ENCODE data around the gene APOA5.
"Not testable (repeated sequence)": the region's sequence is repeated elsewhere in the genome, so short reads cannot be mapped to it uniquely, and the experiment has no call there.

Gene APOA5

DNA sequence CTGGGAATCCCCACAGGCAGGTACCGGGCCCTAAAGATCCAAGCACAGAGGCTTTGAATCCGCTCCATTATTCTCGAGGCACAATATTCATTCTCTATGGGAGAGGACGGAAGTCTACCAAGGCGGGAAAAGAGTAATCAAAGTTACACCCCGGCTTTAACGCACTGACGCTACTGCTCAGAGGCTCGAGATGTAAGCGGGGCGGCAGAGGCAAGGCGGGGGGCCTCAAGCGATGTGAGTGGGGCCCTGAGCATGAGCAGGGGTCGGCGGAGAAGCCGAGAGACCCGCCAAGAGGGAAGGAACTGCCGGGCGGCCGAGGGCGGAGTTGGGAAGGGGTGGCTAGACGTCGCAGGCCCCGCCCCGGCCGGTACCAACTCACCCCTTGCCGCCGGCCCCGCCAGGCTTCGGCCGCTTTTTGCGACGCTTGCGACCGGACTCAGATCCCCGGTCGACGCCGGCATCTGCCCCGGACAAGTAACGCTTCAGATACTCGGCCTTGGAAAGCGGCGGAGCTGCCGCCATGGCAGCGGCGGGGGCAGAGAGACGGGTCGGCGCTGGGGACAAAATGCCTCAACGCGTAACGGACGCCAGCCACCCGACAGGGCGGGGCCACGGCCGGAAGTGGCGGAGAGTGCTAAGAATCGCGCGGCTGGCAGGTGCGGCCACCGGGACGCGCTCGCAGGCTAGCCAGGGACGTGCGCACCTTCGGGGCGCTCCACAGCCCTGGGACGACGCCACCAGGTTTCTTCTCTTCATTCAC, 19.1 kb downstream of the APOA5 start, which contains the start of gene BUD13:
Gene BUD13, minus strand, starts transcription at position 545 of the 760 bp plus-strand sequence. Its CDS starts 23 bp downstream, at position 522.
- TF ChIP-seq, protein P1, sequence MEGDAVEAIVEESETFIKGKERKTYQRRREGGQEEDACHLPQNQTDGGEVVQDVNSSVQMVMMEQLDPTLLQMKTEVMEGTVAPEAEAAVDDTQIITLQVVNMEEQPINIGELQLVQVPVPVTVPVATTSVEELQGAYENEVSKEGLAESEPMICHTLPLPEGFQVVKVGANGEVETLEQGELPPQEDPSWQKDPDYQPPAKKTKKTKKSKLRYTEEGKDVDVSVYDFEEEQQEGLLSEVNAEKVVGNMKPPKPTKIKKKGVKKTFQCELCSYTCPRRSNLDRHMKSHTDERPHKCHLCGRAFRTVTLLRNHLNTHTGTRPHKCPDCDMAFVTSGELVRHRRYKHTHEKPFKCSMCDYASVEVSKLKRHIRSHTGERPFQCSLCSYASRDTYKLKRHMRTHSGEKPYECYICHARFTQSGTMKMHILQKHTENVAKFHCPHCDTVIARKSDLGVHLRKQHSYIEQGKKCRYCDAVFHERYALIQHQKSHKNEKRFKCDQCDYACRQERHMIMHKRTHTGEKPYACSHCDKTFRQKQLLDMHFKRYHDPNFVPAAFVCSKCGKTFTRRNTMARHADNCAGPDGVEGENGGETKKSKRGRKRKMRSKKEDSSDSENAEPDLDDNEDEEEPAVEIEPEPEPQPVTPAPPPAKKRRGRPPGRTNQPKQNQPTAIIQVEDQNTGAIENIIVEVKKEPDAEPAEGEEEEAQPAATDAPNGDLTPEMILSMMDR (IDR thresholded peaks at IDR 0.05; ENCODE audit: low read depth, low read length) = no peak
- H3K4me1 ChIP-seq = no peaks in the 10 kb centered on the region
- H3K9me3 ChIP-seq = no peaks in the 10 kb centered on the region
- no peaks in the 10 kb centered on the region for H3K27me3 ChIP-seq
- H3K36me3 ChIP-seq = peaks cover 9% of the 10 kb centered on the region
- DNase-seq = peak; percentile 94
- peak within 1 kb of the TSS; percentile 80 for H3K4me3 ChIP-seq (ENCODE audit: low read depth, low read length)

GRCh38 chr11:116771935-116772334, 19.7 kb downstream of the APOA5 start:
- H3K9me3 ChIP-seq = no peaks in the 10 kb centered on the region
- H3K27me3 ChIP-seq = no peaks in the 10 kb centered on the region
- H3K4me1 ChIP-seq = no peaks in the 10 kb centered on the region
- H3K36me3 ChIP-seq = peaks cover 9% of the 10 kb centered on the region
- DNase-seq = no peak
- TF ChIP-seq, protein P1 (IDR thresholded peaks at IDR 0.05; ENCODE audit: low read depth, low read length) = no peak
- peak overlapping the region; percentile 80 for H3K4me3 ChIP-seq (ENCODE audit: low read depth, low read length)

- H3K36me3 ChIP-seq = peaks cover 60% of the 10 kb centered on the region
- no peaks in the 10 kb centered on the region for H3K27me3 ChIP-seq
- no peak overlapping the region for H3K4me3 ChIP-seq (ENCODE audit: low read depth, low read length)
- H3K9me3 ChIP-seq = no peaks in the 10 kb centered on the region
- TF ChIP-seq, protein P1 (IDR thresholded peaks at IDR 0.05; ENCODE audit: low read depth, low read length) = no peak
- DNase-seq = no peak
- H3K4me1 ChIP-seq = no peaks in the 10 kb centered on the region
Measured at GRCh38 chr11:116762132-116762531, 29.5 kb downstream of the APOA5 start.

DNA sequence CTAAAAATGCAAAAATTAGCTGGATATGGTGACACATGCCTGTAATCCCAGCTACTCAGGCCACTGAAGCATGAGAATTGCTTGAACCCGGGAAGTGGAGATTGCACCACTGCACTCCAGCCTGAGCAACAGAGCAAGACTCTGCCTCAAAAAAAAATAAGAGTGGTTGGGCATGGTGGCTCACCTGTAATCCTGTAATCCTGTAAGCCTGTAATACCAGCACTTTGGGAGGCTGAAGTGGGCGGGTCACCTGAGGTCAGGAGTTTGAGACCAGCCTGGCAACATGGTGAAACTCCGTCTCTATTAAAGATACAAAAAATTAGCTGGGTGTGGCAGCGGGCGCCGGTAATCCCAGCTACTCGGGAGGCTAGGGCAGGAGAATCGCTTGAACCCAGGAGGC, 35.6 kb downstream of the APOA5 start:
- H3K4me1 ChIP-seq; H3K9me3 ChIP-seq; H3K4me3 ChIP-seq (ENCODE audit: low read depth, low read length); DNase-seq; H3K27me3 ChIP-seq: not testable (repeated sequence)
- H3K36me3 ChIP-seq = peaks cover 59% of the 10 kb centered on the region

GRCh38 chr11:116750070-116750718, 41.5 kb downstream of the APOA5 start:
- no peaks in the 10 kb centered on the region for H3K9me3 ChIP-seq
- no peaks in the 10 kb centered on the region for H3K27me3 ChIP-seq
- H3K36me3 ChIP-seq = peaks cover 54% of the 10 kb centered on the region
- TF ChIP-seq, protein P1 (IDR thresholded peaks at IDR 0.05; ENCODE audit: low read depth, low read length) = no peak
- H3K4me3 ChIP-seq (ENCODE audit: low read depth, low read length) = no peak overlapping the region
- DNase-seq = no peak
- H3K4me1 ChIP-seq = no peaks in the 10 kb centered on the region

GRCh38 chr11:116742104-116742503, 49.6 kb downstream of the APOA5 start:
- peaks cover 9% of the 10 kb centered on the region; the same call in 1 of the 2 replicates for H3K36me3 ChIP-seq
- no peak overlapping the region for H3K4me3 ChIP-seq (ENCODE audit: low read depth, low read length)
- no peak for DNase-seq
- H3K27me3 ChIP-seq = no peaks in the 10 kb centered on the region
- no peaks in the 10 kb centered on the region for H3K9me3 ChIP-seq
- H3K4me1 ChIP-seq = peaks cover 9% of the 10 kb centered on the region
- TF ChIP-seq, protein P1 (IDR thresholded peaks at IDR 0.05; ENCODE audit: low read depth, low read length) = no peak
